Ovary (tissue), 9 donors: Measurements from ENCODE around the gene PRSS3. TPM values are rescaled to one million over a fixed set of nuclear protein-coding genes. Genes with fewer than 3 reads are reported as not detected.
"Not testable (repeated sequence)": the region's sequence is repeated elsewhere in the genome, so short reads cannot be mapped to it uniquely, and the experiment has no call there.

ENCODE experiments used
- DNase-seq, 5 donors: peaks; one replicate each; pipeline ENCODE4 v3.0.0-alpha.2; 2019 to 2020
- H3K27ac ChIP-seq, 2 donors: fragments of 200-600 bp; one replicate each; pipeline versions ENCODE4 v1.5.1 to v1.8.0; 2019 to 2022
- H3K27me3 ChIP-seq: fragments of 200-600 bp; one replicate; pipeline ENCODE4 v1.8.0; 2022
- H3K36me3 ChIP-seq: fragments of 200-600 bp; sonication (generic); one replicate; pipeline ENCODE4 v1.5.1; 2019
- H3K4me1 ChIP-seq: one replicate; pipeline ENCODE4 v1.8.1; 2013; ENCODE audit warnings: mild to moderate bottlenecking, moderate library complexity; ENCODE audit not compliant: insufficient read depth
- H3K4me3 ChIP-seq: fragments of 200-600 bp; sonication (generic); one replicate; pipeline ENCODE4 v1.5.1; 2017
- H3K9me3 ChIP-seq, 2 donors: fragments of 200-600 bp in 1 of 2; sonication (generic) in 1 of 2; one replicate each; pipeline versions ENCODE4 v1.5.1 to v1.8.1; 2013 to 2019; ENCODE audit warnings: mild to moderate bottlenecking in 1 of 2, moderate library complexity in 1 of 2
- CTCF ChIP-seq, 3 donors: fragments of 450-650 bp in 2 of 3; fragments of 200-600 bp in 1 of 3; IDR thresholded peaks; one replicate each; pipeline versions ENCODE4 v1.5.1 to v1.8.0; 2016 to 2022; ENCODE audit warnings: antibody characterized with exemption in 3 of 3, mild to moderate bottlenecking in 1 of 3
- EP300 ChIP-seq: sonication (generic); formaldehyde crosslinking; IDR thresholded peaks from one replicate; pipeline ENCODE4 v1.6.1; 2017; ENCODE audit warnings: antibody characterized with exemption
- POLR2A ChIP-seq: fragments of 450-650 bp; IDR thresholded peaks from one replicate; pipeline ENCODE4 v1.6.1; 2017; ENCODE audit warnings: antibody characterized with exemption, mild to moderate bottlenecking, moderate library complexity
- WGBS, 3 donors: extraction: QIAGEN DNeasy Blood & Tissue Kit in 1 of 3; methylation state at CpG; one replicate each; pipeline versions ENCODE4 v1.1.5 to v1.1.7; 2013 to 2017; 5-methylcytosine and 5-hydroxymethylcytosine counted together
- intact Hi-C, 4 donors: fragments of 100-400 bp; cut with DNase I; formaldehyde crosslinking; loops; one replicate each; pipeline versions ENCODE4 v1.11.0 to v1.15.1; 2022 to 2023
- polyA plus RNA-seq, 2 donors: library from polyadenylated mRNA; stranded (reverse); fragments of 200-250 nt in 1 of 2; fragments of 350-450 nt in 1 of 2; fragmentation: Illumina TruSeq in 1 of 2; extraction: RNeasy Lipid Tissue Mini Kit (QIAGEN cat#74804) in 1 of 2; gene quantifications; one replicate each; pipeline ENCODE4 v1.2.3, GENCODE V29; 2013 to 2014
- total RNA-seq, 7 donors: library from RNA; depleted of rRNA in 2 of 7; stranded (reverse); fragments of >200 nt in 2 of 7; fragmentation: NEBNext Ultra II Directional in 3 of 7; extraction: Animal tissue kit (Norgen Biotek cat#: 25700) in 3 of 7; gene quantifications; one replicate each; pipeline versions ENCODE4 v1.1.0 to v1.2.4, GENCODE V29; 2016 to 2023
- donor health status: DM: no; HTN: no; CAD: no; lungs with moderate emphysema.
- donor health status: DM: no; HTN: no; CAD: no.
- donor health status: Bipolar disorder and iron deficiency.
- donor health status: DM: yes; HTN: yes; CAD: no.
- donor health status: DM: no; HTN: no; CAD: no.
- donor health status: DM: yes; HTN: yes; CAD: no.

Gene PRSS3
- total and polyA plus RNA-seq, 9 donors = 1.4 to 2.0 TPM; not detected in 7

GRCh38 chr9:33787839-33788238, 7.5 kb upstream of the PRSS3 start:
- intact Hi-C loops = no loop called here
- no peak overlapping the region for H3K27ac ChIP-seq
- H3K27me3 ChIP-seq = no peaks in the 10 kb centered on the region
- H3K4me3 ChIP-seq = no peak overlapping the region
- WGBS, 3 donors = 14 to 53% (median 42%) methylated on average over 1 of the region's 1 CpG
- no peak for TF ChIP-seq CTCF (IDR thresholded peaks at IDR 0.05)
- H3K4me1 ChIP-seq = no peaks in the 10 kb centered on the region
- no peaks in the 10 kb centered on the region for H3K36me3 ChIP-seq
- DNase-seq = no peak
- no peaks in the 10 kb centered on the region for H3K9me3 ChIP-seq

- H3K27ac ChIP-seq, intact Hi-C loops, H3K27me3 ChIP-seq, H3K4me3 ChIP-seq, H3K9me3 ChIP-seq, H3K4me1 ChIP-seq, H3K36me3 ChIP-seq, DNase-seq: not testable (repeated sequence)
- WGBS, 3 donors = 82 to 92% (median 85%) methylated on average over 2 of the region's 2 CpGs
Measured at GRCh38 chr9:33789429-33789828, 5.9 kb upstream of the PRSS3 start.

GRCh38 chr9:33791117-33791516, 4.2 kb upstream of the PRSS3 start:
- H3K36me3 ChIP-seq = no peaks in the 10 kb centered on the region
- no peak overlapping the region for H3K27ac ChIP-seq
- H3K9me3 ChIP-seq = no peaks in the 10 kb centered on the region
- 23 to 46% (median 33%) methylated on average over 2 of the region's 2 CpGs for WGBS, 3 donors
- intact Hi-C loops = no loop called here
- no peaks in the 10 kb centered on the region for H3K27me3 ChIP-seq
- no peak for DNase-seq
- H3K4me3 ChIP-seq = no peak overlapping the region
- TF ChIP-seq EP300 = no peak
- no peak for TF ChIP-seq CTCF (IDR thresholded peaks at IDR 0.05)
- TF ChIP-seq POLR2A = no peak
- H3K4me1 ChIP-seq = no peaks in the 10 kb centered on the region

- H3K9me3 ChIP-seq, H3K27me3 ChIP-seq, DNase-seq, intact Hi-C loops, H3K4me1 ChIP-seq, H3K36me3 ChIP-seq, H3K4me3 ChIP-seq, H3K27ac ChIP-seq: not testable (repeated sequence)
- WGBS, 3 donors = 70 to 96% (median 73%) methylated on average over 1 of the region's 1 CpG
Measured at GRCh38 chr9:33793496-33793895, 1.9 kb upstream of the PRSS3 start.

- Histone ChIP-seq H3K9me3 (no peaks in the 10 kb centered on the region), H3K27me3 (no peaks in the 10 kb centered on the region), H3K4me1 (no peaks in the 10 kb centered on the region), H3K4me3 (no peak overlapping the region), H3K27ac (no peak overlapping the region), H3K36me3 (no peaks in the 10 kb centered on the region)
- TF ChIP-seq POLR2A (no peak), CTCF (IDR thresholded peaks at IDR 0.05) (no peak), EP300 (no peak)
- 84 to 94% (median 86%) methylated on average over 2 of the region's 2 CpGs for WGBS, 3 donors
- intact Hi-C loops = no loop called here
- no peak for DNase-seq
Measured at GRCh38 chr9:33794560-33794959, 801 bp upstream of the PRSS3 start.

GRCh38 chr9:33795819-33796218, 458 bp downstream of the PRSS3 start:
- Histone ChIP-seq H3K9me3 (no peaks in the 10 kb centered on the region), H3K27ac (no peak overlapping the region), H3K4me1 (no peaks in the 10 kb centered on the region), H3K27me3 (no peaks in the 10 kb centered on the region), H3K36me3 (no peaks in the 10 kb centered on the region), H3K4me3 (no peak overlapping the region)
- 69 to 75% (median 69%) methylated on average over 4 of the region's 4 CpGs for WGBS, 3 donors
- no peak for DNase-seq
- intact Hi-C loops = no loop called here
- TF ChIP-seq CTCF (IDR thresholded peaks at IDR 0.05) = no peak
- no peak for TF ChIP-seq POLR2A
- no peak for TF ChIP-seq EP300

GRCh38 chr9:33796679-33797078, 1.3 kb downstream of the PRSS3 start:
- H3K36me3 ChIP-seq, H3K9me3 ChIP-seq, intact Hi-C loops, DNase-seq, H3K27ac ChIP-seq, H3K4me3 ChIP-seq, H3K4me1 ChIP-seq, H3K27me3 ChIP-seq: not testable (repeated sequence)
- WGBS, 3 donors = 69 to 85% (median 73%) methylated on average over 5 of the region's 5 CpGs
